Immature natural killer cell (primary cell): Measurements from ENCODE around the gene ROR2. TPM values are rescaled to one million over a fixed set of nuclear protein-coding genes. Genes with fewer than 3 reads are reported as not detected.

Source experiments
- DNase-seq, 3 donors: peaks; one replicate each; pipeline ENCODE4 v3.0.0; 2022; ENCODE audit warnings: mixed read lengths in 1 of 3
- H3K27ac Mint-ChIP-seq, 6 donors: one replicate each; pipeline ENCODE4 v1.8.0; 2020; ENCODE audit warnings: mixed read lengths in 6 of 6, mild to moderate bottlenecking in 5 of 6, inconsistent platforms in 4 of 6, moderate library complexity in 3 of 6
- H3K27me3 Mint-ChIP-seq, 3 donors: one replicate each; pipeline ENCODE4 v1.8.0; 2020 to 2021; ENCODE audit warnings: low read depth in 3 of 3, mild to moderate bottlenecking in 3 of 3, mixed read lengths in 3 of 3, moderate library complexity in 3 of 3, inconsistent platforms in 1 of 3
- H3K36me3 Mint-ChIP-seq, 3 donors: one replicate each; pipeline ENCODE4 v1.8.0; 2020; ENCODE audit warnings: mixed read lengths in 3 of 3, inconsistent platforms in 2 of 3, mild to moderate bottlenecking in 2 of 3
- H3K4me1 Mint-ChIP-seq, 2 donors: one replicate each; pipeline ENCODE4 v1.8.0; 2020; ENCODE audit warnings: inconsistent platforms in 2 of 2, mild to moderate bottlenecking in 2 of 2, mixed read lengths in 2 of 2, moderate library complexity in 1 of 2
- H3K4me3 Mint-ChIP-seq, 5 donors: one replicate each; pipeline ENCODE4 v1.8.0; 2020; ENCODE audit warnings: mild to moderate bottlenecking in 5 of 5, mixed read lengths in 5 of 5, inconsistent platforms in 3 of 5, moderate library complexity in 3 of 5
- H3K9me3 Mint-ChIP-seq, 6 donors: one replicate each; pipeline ENCODE4 v1.8.0; 2020; ENCODE audit warnings: mild to moderate bottlenecking in 6 of 6, mixed read lengths in 6 of 6, inconsistent platforms in 4 of 6, moderate library complexity in 3 of 6
- polyA plus RNA-seq, 3 donors: library from polyadenylated mRNA; unstranded; fragments of 300-500 nt; fragmentation: Illumina TruSeq; gene quantifications; one replicate each; pipeline ENCODE4 v1.2.3, GENCODE V29; 2021

The ROR2 gene
- polyA plus RNA-seq, 3 donors from 2014 or later = not detected

GRCh38 chr9:91726406-91727100, 223.5 kb downstream of the ROR2 start:
- H3K9me3 Mint-ChIP-seq = no peaks in the 10 kb centered on the region
- no peak for DNase-seq

GRCh38 chr9:91725651-91726050, 224.4 kb downstream of the ROR2 start:
- Mint-ChIP-seq H3K9me3 (no peaks in the 10 kb centered on the region), H3K4me1 (no peaks in the 10 kb centered on the region)
- no peak for DNase-seq

More at GRCh38 chr9:91726406-91727100, 223.5 kb downstream of the ROR2 start:
- Mint-ChIP-seq H3K27ac (no peak overlapping the region), H3K36me3 (no peaks in the 10 kb centered on the region), H3K27me3 (peaks cover 0 to 6% (median 0%) of the 10 kb centered on the region in 3 donors), H3K4me1 (no peaks in the 10 kb centered on the region), H3K4me3 (no peak overlapping the region)

GRCh38 chr9:91724609-91725505, 225.2 kb downstream of the ROR2 start:
- DNase-seq = no peak
- Mint-ChIP-seq H3K27me3 (peaks cover 0 to 6% (median under 1%) of the 10 kb centered on the region in 3 donors), H3K4me3 (no peak overlapping the region), H3K27ac (no peak overlapping the region), H3K9me3 (no peaks in the 10 kb centered on the region), H3K4me1 (no peaks in the 10 kb centered on the region), H3K36me3 (no peaks in the 10 kb centered on the region)

More at GRCh38 chr9:91725651-91726050, 224.4 kb downstream of the ROR2 start:
- H3K27ac Mint-ChIP-seq = peak overlapping the region in 1 of 6 donors; percentile 55
- no peak overlapping the region for H3K4me3 Mint-ChIP-seq
- peaks cover 0 to 6% (median 0%) of the 10 kb centered on the region in 3 donors for H3K27me3 Mint-ChIP-seq
- no peaks in the 10 kb centered on the region for H3K36me3 Mint-ChIP-seq

GRCh38 chr9:91724068-91724440, 226.0 kb downstream of the ROR2 start:
- H3K9me3 Mint-ChIP-seq = no peaks in the 10 kb centered on the region
- H3K4me3 Mint-ChIP-seq = no peak overlapping the region
- no peak for DNase-seq
- H3K4me1 Mint-ChIP-seq = no peaks in the 10 kb centered on the region
- H3K27ac Mint-ChIP-seq = no peak overlapping the region
- H3K36me3 Mint-ChIP-seq = no peaks in the 10 kb centered on the region
- H3K27me3 Mint-ChIP-seq = peaks cover 2 to 6% (median 3%) of the 10 kb centered on the region in 3 donors

GRCh38 chr9:91723420-91724067, 226.5 kb downstream of the ROR2 start:
- Mint-ChIP-seq H3K4me1 (no peaks in the 10 kb centered on the region), H3K36me3 (no peaks in the 10 kb centered on the region), H3K27ac (no peak overlapping the region), H3K9me3 (no peaks in the 10 kb centered on the region), H3K27me3 (peaks cover 2 to 11% (median 3%) of the 10 kb centered on the region in 3 donors), H3K4me3 (no peak overlapping the region)
- no peak for DNase-seq

GRCh38 chr9:91720751-91721705, 229.0 kb downstream of the ROR2 start:
- Mint-ChIP-seq H3K27me3 (peaks cover 3 to 17% (median 10%) of the 10 kb centered on the region in 3 donors), H3K9me3 (peaks cover 0 to 3% (median 0%) of the 10 kb centered on the region in 6 donors), H3K36me3 (peaks cover 0 to 5% (median 0%) of the 10 kb centered on the region in 3 donors), H3K4me3 (no peak overlapping the region), H3K4me1 (peaks cover 0 to 3% of the 10 kb centered on the region in 2 donors), H3K27ac (no peak overlapping the region)
- no peak for DNase-seq

GRCh38 chr9:91720313-91720712, 229.7 kb downstream of the ROR2 start:
- Mint-ChIP-seq H3K4me1 (peaks cover 0 to 3% of the 10 kb centered on the region in 2 donors), H3K4me3 (no peak overlapping the region), H3K9me3 (peaks cover 0 to 3% (median 0%) of the 10 kb centered on the region in 6 donors), H3K27me3 (peaks cover 3 to 17% (median 10%) of the 10 kb centered on the region in 3 donors), H3K36me3 (peaks cover 0 to 5% (median 0%) of the 10 kb centered on the region in 3 donors), H3K27ac (no peak overlapping the region)
- no peak for DNase-seq

- no peak overlapping the region for H3K4me3 Mint-ChIP-seq
- no peak for DNase-seq
- peaks cover 0 to 3% (median 0%) of the 10 kb centered on the region in 6 donors for H3K9me3 Mint-ChIP-seq
- H3K27ac Mint-ChIP-seq = no peak overlapping the region
- H3K36me3 Mint-ChIP-seq = peaks cover 0 to 5% (median 0%) of the 10 kb centered on the region in 3 donors
- peaks cover 5 to 15% (median 15%) of the 10 kb centered on the region in 3 donors for H3K27me3 Mint-ChIP-seq
- H3K4me1 Mint-ChIP-seq = peaks cover 0 to 8% of the 10 kb centered on the region in 2 donors
Observed at GRCh38 chr9:91718071-91718470, 232.0 kb downstream of the ROR2 start.

- no peak overlapping the region for H3K4me3 Mint-ChIP-seq
- H3K27me3 Mint-ChIP-seq = peaks cover 5 to 15% (median 12%) of the 10 kb centered on the region in 3 donors
Observed at GRCh38 chr9:91716815-91717214, 233.2 kb downstream of the ROR2 start.

GRCh38 chr9:91716239-91716638, 233.8 kb downstream of the ROR2 start:
- Mint-ChIP-seq H3K27ac (no peak overlapping the region), H3K9me3 (peaks cover 0 to 3% (median 0%) of the 10 kb centered on the region in 6 donors), H3K4me1 (peaks cover 0 to 8% of the 10 kb centered on the region in 2 donors), H3K36me3 (peaks cover 0 to 5% (median 0%) of the 10 kb centered on the region in 3 donors), H3K4me3 (no peak overlapping the region), H3K27me3 (peaks cover 5 to 15% (median 12%) of the 10 kb centered on the region in 3 donors)
- no peak for DNase-seq

More at GRCh38 chr9:91716815-91717214, 233.2 kb downstream of the ROR2 start:
- DNase-seq = no peak
- Mint-ChIP-seq H3K4me1 (peaks cover 0 to 8% of the 10 kb centered on the region in 2 donors), H3K9me3 (peaks cover 0 to 3% (median 0%) of the 10 kb centered on the region in 6 donors), H3K27ac (no peak overlapping the region), H3K36me3 (peaks cover 0 to 5% (median 0%) of the 10 kb centered on the region in 3 donors)

- H3K4me1 Mint-ChIP-seq = peaks cover 0 to 8% of the 10 kb centered on the region in 2 donors
- peak overlapping the region in 3 of 5 donors; percentile 27 to 74 (median 31) for H3K4me3 Mint-ChIP-seq
- peaks cover 0 to 3% (median 0%) of the 10 kb centered on the region in 6 donors for H3K9me3 Mint-ChIP-seq
- H3K27ac Mint-ChIP-seq = peak overlapping the region in 1 of 6 donors; percentile 18
- H3K27me3 Mint-ChIP-seq = peaks cover 5 to 15% (median 12%) of the 10 kb centered on the region in 3 donors
- no peak for DNase-seq
- H3K36me3 Mint-ChIP-seq = peaks cover 0 to 5% (median 0%) of the 10 kb centered on the region in 3 donors
Observed at GRCh38 chr9:91714874-91715615, 235.0 kb downstream of the ROR2 start.
